HG03060 (cell line): ENCODE measurements around the gene CAPZA1.
"Not testable (repeated sequence)": the region's sequence is repeated elsewhere in the genome, so short reads cannot be mapped to it uniquely, and the experiment has no call there.

Experiments
- ATAC-seq: cut with Tn5 transposase; IDR thresholded peaks from one replicate; pipeline ENCODE4 v1.9.1; 2021; ENCODE audit warnings: low read depth, moderate number of reproducible peaks; ENCODE audit not compliant: unreplicated experiment

The CAPZA1 gene

DNA sequence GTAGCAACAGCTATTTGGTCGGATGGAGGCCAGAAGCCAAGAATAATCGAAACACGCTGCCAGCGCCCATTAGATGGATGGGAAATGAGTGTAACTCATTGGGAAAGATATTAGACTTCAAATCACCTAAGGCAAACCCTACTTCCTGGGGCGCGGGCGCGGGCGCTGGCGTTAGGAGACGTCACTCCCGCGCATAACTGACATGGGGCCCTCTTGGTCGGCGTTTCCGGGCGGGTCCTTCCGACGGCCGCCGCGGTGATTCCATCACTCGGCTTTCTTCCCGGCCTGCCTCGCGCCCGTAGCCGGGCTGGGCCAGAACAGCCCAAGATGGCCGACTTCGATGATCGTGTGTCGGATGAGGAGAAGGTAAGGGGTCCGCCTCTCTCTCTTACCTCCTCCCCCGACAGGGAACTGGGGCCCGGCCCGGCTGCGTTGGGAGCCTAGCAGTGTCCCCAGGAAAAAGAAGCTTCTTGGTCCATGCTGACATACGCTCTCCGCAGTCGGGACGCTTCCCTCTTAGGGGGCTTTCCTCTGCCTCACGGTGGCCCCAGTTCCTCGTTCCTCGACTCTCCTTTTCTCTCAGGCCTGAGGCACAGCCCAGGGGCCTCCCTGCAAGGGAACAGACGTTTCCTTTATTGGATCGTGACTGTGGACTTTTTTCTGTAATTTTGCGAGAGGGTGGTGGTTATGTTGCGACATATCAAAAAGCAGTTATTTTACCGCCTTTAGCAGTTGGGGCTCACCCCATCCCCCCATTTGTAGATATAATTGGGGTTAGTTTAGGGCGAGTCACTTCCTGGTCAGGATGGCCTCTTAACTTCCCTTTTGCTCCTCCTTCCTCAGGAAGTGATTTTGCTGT lies at the start of gene CAPZA1:
CAPZA1 (plus strand) TSS at position 315 of the 859 bp plus-strand sequence; CDS start at position 328, 13 bp downstream.
- peak; percentile 53 for ATAC-seq

DNA sequence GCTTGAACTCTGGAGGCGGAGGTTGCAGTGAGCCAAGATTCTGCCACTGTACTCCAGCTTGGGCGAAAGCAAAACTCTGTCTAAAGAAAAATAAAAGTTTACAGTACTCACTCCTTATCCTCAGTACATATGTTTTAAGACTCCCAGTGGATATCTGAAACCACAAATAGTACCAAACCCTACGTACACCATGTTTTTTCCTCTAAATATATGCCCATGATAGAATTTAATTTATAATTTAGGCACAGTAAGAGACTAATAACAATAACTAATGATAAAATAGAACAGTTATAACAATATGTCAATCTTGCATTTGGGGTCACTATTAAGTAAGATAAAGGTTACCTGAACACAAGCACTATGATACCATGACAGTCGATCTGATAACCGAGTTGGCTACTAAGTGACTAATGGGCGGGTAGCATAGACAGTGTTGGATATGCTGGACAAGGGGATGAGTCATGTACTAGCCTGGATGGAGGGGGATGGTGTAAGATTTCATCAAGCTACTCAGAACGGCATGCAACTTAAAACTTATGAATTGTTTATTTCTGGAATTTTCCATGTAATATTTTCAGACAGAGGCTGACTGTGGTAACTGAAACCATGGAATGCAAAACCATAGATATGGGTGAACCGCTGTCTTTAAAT lies 44.4 kb upstream of the CAPZA1 start:
- ATAC-seq: no peak

DNA sequence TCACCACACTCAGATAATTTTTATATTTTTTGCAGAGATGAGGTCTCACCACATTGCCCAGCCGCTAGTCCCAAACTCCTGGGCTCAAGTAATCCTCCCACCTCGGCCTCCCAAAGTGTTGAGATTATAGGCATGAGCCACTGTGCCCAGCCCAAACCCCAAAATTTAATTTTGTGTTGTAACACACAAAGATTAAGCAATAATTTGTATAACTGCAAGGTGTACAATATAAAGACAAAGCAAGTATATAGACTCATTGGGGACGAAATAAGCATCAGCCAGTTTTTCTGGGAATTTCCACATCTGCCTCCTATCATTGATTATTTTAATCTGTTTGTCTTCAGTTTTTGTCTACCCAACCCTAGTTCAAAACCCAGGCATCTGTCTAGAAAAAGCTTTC lies 43.4 kb upstream of the CAPZA1 start:
- no peak for ATAC-seq

DNA sequence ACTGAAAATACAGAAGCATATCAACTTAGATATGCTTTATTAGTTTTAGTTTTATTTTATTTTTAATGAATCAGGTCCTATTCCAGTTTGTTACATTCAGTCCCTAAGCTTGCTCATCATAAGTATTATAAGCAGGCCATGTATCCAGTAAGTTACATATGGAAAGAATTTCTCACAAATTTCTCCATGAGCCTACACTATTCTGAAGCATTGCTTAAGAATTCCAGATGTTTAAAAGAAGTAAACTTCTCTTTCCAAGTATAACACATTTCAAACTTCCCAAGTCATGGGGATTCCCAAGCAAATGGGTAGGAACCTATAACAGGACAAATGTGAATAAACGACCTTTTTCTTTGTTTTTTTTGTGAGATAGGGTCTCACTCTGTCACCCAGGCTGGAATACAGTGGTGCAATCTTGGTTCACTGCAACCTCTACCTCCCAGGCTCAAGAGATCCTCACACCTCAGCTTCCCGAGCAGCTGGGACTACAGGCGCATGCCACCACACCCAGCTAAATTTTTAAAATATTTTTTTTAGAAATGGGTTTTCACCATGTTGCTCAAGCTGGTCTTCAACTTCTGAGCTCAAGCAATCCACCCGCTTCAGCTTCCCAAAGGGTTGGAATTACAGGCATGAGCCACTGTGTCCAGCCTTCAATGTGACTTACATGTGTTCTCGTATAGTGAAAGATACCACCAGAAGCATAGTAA lies 39.7 kb upstream of the CAPZA1 start:
- ATAC-seq: no peak

DNA sequence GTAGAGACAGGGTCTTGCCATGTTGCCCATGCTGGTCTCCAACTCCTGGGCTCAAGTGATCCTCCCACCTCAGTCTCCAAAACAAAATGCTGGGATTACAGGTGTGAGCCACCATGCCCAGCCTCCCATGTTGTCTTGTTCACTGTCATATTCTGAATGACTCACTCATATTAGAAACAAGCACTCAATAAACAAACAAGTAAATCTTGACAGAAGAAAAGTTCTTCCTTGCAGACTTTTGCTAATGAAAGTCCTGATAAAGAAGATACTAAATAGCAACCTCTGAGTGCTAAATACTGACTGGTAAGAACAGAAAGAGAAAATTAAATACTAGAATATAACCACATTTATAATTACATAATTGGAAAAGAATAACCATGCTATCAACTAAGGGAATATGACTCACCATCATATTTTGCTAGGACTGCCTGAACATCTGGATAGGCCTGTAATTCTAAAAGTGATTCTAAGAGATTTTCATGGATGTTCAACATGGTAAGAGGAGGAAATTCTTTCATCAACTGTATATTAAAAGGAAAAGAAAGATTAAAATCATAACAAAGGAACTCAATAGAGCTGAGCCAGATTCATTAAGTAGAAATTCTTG lies 37.9 kb upstream of the CAPZA1 start:
- ATAC-seq: no peak

DNA sequence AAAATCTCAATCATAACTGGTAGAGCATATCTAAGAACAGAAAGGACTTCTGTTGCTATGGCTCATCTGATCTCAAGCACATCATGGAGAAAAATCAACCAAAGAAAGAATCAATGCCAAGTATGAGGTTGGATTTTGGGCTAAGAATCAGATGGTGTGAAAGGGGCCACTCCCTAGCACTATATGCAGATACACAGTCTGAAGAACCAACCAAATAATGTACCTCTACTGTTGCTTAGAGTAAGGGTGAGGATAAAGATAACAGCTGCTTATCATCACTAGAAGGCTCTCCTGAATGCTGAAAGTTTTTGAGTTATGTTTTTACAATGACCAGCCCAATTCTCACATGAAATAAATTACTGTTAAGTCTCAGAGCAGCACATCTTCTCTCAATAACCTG lies 36.3 kb upstream of the CAPZA1 start:
- no peak for ATAC-seq

DNA sequence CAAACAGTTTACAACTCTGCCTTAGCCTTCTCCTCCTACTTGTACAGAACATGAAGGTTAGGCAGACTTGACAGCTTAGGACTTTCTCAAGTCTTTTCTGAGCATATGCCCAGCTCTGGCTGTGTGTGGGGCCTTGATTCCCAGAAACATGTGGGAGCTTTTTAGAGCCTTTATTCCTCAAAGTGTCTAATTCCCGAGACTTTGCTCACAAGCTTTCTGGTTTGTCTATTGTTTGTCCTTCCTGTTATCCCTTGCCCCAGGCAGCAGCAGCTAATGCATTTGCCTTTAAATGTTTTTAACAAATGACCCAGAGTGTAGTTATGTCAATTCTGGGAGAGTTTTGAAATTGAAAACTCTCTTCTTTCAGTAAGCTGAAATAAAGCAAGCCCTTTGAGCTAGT lies 29.9 kb upstream of the CAPZA1 start:
- no peak for ATAC-seq

DNA sequence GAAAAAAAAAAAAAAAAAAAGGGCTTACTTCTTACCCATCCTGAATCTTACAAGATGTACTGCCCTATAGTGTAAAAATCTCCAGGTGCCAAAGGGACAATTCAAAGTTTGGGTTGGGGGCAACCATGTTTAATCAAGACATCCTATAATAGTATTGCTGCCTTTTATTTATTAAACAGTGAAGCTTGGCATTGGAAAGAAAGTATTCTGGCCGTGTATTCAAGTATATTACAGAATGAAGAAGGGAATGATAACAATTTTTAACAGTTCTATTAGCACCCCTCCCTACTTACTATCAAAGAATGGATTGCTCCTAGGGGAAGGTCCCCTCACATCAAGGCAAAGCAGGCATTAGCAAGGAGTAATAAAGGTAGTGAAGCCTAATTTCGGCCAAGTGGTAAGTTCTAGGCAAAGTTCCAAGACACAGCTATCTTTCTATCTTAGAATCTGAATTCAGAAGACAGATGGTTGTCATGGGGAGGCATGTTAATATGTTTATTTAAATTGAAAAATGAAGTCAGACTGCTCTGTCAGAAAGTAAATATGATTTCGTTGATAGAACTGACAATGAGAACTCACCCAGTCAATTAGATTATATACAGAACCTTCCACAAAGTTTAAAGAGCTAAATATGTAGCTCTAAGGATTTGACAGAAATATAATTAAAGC lies 25.3 kb upstream of the CAPZA1 start:
- no peak for ATAC-seq

DNA sequence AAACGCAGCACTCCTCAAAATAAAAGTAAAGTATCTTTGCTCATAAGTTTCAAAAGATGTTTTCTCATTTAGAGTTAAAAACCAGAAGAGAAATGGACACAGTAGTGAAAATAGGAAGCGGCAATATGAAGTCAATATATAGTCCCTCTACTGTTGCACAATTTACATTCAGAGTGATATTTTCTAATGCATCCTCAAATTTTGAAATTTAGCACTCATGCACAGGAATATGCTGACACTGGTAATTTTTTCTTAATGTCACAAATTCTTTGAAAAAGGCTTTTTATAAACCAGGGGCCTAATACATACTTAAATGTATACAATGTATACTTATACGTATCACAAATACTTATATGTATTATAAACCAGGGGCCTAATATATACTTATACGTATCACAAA lies 20.2 kb upstream of the CAPZA1 start:
- ATAC-seq: no peak

DNA sequence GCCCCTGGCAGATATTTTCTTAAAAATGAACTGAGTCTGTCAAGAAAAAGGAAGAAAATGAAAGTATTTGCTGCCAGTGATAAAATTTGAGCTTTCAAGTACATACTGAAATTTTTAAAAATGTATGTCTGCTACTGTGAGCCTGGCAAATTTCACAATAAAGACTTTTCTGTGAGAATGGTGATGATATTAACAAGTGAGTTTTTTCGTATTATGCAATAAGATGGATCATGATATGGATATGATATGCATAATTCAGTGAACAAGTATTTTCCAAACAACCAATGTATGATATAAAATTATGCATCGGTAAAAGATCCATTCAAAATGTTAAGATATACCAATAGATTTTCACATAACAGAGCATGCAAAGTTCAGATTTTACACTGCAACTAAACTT lies 16.6 kb upstream of the CAPZA1 start:
- ATAC-seq: no peak

DNA sequence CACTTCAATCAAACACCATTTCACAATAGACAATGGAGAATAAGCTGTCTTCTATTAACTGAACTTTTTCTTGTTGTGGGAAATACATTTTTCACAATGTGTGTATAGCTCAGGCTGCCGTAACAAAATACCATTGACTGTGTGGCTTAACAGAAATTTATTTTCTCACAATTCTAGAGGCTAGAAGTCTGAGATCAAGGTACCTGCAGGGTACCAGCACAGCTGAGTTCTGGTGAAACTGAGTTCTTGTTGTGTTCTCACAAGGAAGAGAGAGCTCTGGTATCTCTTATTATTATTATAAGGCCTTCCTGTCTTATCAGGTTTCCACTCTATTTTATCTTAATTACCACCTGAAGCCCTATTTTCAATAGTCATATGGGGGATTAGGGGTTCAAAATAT lies 16.1 kb upstream of the CAPZA1 start:
- no peak for ATAC-seq

DNA sequence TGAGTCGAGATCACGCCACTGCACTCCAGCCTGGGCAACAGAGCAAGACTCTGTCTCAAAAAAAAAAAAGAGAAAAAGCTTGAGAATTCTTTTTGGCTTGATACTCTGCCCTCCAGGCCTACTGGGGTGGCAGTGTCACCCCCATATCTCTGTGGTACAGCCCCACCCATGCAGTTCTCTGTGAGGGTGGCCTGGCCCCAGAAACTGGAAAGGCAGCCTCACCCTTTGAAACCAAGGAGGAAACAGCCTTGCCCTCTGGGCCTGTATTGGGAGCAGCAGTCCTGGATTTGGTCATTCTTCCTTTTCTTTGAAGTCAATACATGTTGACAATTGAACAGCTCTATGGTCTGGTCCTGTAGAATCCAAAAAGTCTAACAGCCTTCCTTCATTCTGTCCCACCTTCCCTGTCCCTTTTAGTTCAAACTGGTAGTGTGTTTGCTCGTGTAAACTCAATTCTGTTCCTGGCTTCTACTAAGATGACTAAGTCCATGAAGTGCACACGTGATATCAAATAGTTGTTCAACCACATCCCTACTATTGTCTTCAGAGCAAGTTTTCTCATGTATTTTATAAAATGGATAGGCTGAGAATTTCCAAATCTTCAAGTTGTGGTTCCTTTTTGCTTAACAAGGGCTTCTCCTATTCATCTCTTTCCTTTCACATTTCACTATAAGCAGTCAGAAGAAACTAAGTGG lies 13.9 kb upstream of the CAPZA1 start:
- no peak for ATAC-seq

DNA sequence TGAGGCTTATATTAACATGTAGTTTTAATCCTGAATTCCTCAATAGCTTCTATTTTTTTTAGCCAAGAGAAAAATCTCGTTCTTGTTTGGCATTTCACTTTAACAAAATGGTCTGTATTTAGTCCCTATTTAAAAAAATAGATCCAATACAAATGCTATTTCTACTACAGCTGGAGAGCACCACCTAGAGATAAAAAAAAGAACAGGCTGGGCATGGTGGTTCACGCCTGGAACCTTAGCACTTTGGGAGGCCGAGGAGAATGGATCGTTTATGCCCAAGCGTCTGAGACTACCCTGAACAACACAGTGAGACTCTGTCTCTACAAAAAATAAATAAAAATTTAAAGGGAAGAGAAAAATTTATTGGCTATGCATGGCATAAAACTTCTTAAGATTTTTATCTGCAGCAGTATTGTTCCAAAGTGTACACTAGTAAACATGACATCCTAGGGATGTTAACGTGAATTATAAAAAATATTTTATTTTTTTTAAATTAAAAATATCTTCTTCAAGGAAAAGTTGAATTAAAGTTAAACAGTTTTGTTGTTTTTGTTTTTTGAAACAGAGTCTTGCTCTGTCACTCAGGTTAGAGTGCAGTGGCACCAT lies 5.1 kb upstream of the CAPZA1 start:
- no peak for ATAC-seq

DNA sequence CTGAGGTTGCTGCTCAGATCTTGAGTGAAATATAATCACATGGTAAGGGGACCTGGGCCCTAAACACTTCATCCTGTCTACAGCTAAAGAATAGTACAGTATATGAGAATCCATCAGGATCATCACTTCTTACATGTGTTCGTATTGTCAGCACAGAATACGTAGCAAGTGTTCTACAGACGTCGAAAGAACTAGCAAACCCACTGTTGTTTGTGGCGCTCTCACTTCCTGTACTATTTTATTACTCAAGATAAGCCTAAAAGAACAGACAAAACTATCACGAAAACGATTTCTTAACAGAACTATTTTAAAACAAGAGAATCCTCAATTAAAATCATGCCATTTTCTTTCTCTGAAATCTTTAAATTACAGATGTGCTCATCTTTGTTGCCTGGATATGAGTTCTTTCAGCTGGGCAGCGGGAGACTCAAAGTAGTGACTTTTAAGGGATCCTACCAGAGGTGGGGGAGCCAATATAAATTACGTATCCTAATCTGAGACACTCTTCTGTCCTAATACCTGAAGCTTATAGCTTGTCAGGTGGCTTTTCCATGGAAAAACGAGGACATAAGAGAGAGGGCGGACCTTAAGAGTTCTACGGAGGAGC lies 1.4 kb upstream of the CAPZA1 start:
- ATAC-seq: no peak

DNA sequence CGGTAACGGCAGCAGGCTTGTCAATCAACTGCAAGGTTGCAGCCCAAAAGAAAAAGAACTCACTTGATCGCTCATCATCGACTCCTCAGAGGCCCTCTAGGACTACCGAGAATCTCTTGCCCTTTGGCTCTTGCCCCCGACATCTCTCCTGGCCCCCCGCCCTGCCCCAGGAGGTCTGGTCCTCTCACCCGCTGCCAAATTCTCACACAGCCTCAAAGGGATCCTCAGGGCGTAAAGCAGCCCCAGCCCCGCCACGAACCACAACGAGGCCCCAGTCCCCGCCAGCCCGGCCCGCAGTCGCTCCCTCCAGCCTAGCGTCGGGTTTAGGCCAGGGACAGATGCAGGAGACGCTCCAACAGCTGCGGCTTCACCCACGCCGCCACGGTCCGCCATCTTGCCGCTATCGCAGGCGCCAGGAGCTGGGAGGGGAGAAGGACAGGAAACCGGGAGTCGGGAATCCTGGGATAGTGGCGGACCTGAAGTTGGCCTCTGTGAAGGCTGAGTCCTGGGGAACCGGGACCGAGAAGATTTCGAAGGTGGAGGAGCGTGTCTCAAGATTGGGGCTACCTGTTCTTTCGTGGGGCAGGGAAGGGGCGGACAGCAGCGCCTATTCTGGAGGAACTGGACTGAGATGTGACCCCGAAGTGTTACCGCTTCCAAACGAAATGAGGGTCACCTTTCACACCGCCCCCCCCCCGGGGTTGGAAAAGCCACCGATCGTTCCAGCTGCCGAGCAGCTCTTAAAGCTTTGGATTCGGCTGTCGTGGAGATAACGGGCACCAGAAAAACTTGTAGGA lies 713 bp upstream of the CAPZA1 start, which contains the start of gene ST7L:
ST7L (minus strand) TSS at position 421 of the 797 bp plus-strand sequence; CDS start at position 393, 28 bp downstream.
- no peak for ATAC-seq

DNA sequence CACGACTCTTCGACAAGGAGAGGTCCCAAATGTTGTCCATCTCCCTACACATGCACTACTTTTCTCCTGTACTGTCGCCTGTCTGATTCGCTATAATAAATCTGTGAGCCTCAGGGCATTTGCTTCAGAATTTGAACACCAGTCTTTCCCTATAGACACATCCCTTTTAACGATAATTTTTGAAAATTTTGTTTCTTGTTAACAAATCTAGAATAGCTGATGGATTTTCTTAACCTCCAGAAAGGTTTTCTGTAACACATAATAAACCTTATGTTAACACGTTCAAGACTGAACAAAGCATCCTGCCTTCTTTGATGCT lies 704 bp downstream of the CAPZA1 start:
- no peak for ATAC-seq

DNA sequence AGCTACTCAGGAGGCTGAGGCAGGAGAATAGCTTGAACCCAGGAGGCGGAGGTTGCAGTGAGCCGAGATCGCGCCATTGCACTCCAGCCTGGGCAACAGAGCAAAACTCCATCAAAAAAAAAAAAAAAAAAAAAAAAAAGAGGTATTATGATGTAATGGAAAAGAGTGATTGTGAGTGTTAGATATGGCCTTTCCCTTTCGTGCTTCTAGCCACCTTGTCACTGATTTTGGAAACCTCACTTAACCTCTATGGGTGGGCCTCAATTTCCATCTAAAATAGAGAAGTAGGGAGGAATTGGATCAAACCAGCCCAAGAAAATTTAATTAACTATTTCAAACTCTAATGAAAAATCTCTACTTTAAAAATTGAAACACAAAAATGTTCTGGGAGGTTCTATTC lies 4.9 kb downstream of the CAPZA1 start:
- ATAC-seq: not testable (repeated sequence)

DNA sequence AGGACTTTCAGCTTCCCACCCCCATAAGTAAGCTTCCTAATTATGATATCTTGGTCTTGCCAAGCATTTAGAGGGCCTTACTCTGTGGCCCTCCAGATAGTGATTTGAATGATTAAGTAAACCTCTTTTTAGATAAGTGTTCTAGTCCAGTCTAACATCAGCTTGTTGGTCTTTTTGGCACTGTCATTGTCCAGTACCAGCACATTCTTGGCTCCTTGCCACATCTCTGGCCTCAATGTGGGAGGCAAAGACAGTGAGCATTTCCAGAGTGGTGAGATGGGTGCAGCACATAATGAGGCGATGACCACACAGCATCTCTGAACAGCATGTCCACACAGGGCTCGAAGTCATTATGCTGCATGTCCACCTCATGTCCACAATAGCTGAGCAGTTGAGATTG lies 6.1 kb downstream of the CAPZA1 start:
- ATAC-seq: no peak
